Measurements from ENCODE around the gene SACM1L. TPM values are rescaled to one million over a fixed set of nuclear protein-coding genes. Genes with fewer than 3 reads are reported as not detected.

Gene SACM1L
- total and polyA plus RNA-seq, 4 donors: 12.2 to 35.5 (median 20.5) TPM

DNA sequence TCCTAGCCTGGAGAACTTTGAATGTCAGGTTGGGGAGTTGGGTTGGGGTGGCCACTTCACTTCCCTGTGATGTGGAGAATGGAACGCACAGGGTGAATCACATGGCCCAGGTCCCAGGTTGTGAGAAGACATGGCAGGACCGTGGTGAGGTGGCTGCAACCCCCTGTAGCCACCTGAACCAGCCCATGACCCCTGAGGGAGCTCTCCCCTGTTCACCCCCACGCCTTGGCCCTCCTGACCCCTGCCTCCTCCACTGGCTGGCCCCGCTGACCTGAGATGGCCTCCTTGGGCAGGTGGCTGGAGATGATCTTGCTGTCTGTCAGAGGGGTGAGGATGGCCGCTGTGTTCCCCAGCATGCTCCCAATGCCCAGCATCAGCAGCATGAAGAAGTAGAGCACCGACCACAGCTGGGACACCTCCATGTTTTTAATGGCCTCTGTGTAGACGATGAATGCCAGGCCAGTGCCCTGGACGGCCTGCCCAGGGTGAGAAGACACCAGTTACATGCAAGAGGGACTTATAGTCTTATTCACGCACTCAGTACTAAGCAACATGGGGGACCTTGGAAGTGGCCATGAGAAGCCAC is 76.2 kb downstream of the SACM1L start:
- peak; percentile 9 for DNase-seq (ENCODE audit: low spot score)
- Histone ChIP-seq H3K36me3 (ENCODE audit: control insufficient read depth in 4 of 4, insufficient read depth in 3 of 4, low read depth in 1 of 4, low read length in 3 of 4) (no peaks in the 10 kb centered on the region), H3K9me3 (ENCODE audit: control insufficient read depth in 4 of 4, low read length in 3 of 4) (no peaks in the 10 kb centered on the region), H3K4me1 (ENCODE audit: control insufficient read depth in 4 of 4, insufficient read depth in 4 of 4, low read length in 3 of 4) (peaks cover 0 to 14% (median 8%) of the 10 kb centered on the region in 4 donors), H3K4me3 (ENCODE audit: low read depth in 1 of 3, low read length in 3 of 3) (no peak overlapping the region), H3K27me3 (ENCODE audit: control insufficient read depth in 4 of 4, insufficient read depth in 4 of 4, low read length in 3 of 4) (no peaks in the 10 kb centered on the region), H3K9ac (ENCODE audit: low read depth in 1 of 2, low read length in 2 of 2) (no peak overlapping the region), H3K27ac (ENCODE audit: low read depth in 1 of 2, low read length in 2 of 2) (no peak overlapping the region)
- TF ChIP-seq HNF4G (IDR thresholded peaks at IDR 0.05): no peak
- no peak for TF ChIP-seq FOXA1 (IDR thresholded peaks at IDR 0.05)
- TF ChIP-seq RXRA (IDR thresholded peaks at IDR 0.05): no peak
- TF ChIP-seq, protein P1, sequence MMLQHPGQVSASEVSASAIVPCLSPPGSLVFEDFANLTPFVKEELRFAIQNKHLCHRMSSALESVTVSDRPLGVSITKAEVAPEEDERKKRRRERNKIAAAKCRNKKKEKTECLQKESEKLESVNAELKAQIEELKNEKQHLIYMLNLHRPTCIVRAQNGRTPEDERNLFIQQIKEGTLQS (IDR thresholded peaks at IDR 0.05): no peak
- TF ChIP-seq, protein P2, sequence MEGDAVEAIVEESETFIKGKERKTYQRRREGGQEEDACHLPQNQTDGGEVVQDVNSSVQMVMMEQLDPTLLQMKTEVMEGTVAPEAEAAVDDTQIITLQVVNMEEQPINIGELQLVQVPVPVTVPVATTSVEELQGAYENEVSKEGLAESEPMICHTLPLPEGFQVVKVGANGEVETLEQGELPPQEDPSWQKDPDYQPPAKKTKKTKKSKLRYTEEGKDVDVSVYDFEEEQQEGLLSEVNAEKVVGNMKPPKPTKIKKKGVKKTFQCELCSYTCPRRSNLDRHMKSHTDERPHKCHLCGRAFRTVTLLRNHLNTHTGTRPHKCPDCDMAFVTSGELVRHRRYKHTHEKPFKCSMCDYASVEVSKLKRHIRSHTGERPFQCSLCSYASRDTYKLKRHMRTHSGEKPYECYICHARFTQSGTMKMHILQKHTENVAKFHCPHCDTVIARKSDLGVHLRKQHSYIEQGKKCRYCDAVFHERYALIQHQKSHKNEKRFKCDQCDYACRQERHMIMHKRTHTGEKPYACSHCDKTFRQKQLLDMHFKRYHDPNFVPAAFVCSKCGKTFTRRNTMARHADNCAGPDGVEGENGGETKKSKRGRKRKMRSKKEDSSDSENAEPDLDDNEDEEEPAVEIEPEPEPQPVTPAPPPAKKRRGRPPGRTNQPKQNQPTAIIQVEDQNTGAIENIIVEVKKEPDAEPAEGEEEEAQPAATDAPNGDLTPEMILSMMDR (IDR thresholded peaks at IDR 0.05; ENCODE audit: low read depth, low read length, missing input control): no peak
- TF ChIP-seq JUND (IDR thresholded peaks at IDR 0.05): no peak
- TF ChIP-seq, protein P3, sequence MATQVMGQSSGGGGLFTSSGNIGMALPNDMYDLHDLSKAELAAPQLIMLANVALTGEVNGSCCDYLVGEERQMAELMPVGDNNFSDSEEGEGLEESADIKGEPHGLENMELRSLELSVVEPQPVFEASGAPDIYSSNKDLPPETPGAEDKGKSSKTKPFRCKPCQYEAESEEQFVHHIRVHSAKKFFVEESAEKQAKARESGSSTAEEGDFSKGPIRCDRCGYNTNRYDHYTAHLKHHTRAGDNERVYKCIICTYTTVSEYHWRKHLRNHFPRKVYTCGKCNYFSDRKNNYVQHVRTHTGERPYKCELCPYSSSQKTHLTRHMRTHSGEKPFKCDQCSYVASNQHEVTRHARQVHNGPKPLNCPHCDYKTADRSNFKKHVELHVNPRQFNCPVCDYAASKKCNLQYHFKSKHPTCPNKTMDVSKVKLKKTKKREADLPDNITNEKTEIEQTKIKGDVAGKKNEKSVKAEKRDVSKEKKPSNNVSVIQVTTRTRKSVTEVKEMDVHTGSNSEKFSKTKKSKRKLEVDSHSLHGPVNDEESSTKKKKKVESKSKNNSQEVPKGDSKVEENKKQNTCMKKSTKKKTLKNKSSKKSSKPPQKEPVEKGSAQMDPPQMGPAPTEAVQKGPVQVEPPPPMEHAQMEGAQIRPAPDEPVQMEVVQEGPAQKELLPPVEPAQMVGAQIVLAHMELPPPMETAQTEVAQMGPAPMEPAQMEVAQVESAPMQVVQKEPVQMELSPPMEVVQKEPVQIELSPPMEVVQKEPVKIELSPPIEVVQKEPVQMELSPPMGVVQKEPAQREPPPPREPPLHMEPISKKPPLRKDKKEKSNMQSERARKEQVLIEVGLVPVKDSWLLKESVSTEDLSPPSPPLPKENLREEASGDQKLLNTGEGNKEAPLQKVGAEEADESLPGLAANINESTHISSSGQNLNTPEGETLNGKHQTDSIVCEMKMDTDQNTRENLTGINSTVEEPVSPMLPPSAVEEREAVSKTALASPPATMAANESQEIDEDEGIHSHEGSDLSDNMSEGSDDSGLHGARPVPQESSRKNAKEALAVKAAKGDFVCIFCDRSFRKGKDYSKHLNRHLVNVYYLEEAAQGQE (IDR thresholded peaks at IDR 0.05): no peak
- WGBS: 91% methylated on average over 9 of the region's 9 CpGs

DNA sequence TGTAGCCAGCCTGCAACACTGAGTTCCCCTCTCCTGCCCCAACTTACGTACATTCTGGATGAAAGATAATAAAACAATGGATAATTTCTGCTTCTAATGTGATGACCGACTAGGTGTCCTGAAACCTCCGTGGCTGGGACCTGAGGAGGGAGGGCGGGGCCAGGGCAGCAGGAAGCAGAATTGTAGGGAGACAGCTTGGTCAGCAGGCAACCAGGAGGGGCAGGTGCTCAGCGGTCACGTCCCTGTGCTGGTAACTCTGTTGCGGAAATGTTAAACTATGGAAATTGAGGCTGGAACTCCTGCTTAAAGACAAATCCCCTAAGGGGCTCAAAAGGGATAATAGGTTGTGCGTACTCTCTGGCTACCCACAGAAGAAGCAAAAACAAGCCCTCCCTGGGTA is 76.8 kb downstream of the SACM1L start:
- TF ChIP-seq FOXA1 (IDR thresholded peaks at IDR 0.05): no peak
- TF ChIP-seq RAD21 (IDR thresholded peaks at IDR 0.05): no peak
- no peak for TF ChIP-seq EGR1 (IDR thresholded peaks at IDR 0.05; ENCODE audit: low read depth in 2 of 2)
- TF ChIP-seq, protein P1 (IDR thresholded peaks at IDR 0.05): no peak
- no peak for TF ChIP-seq TAF1 (conservative IDR thresholded peaks at IDR 0.05)
- no peak for TF ChIP-seq HNF4A (conservative IDR thresholded peaks at IDR 0.05)
- no peak for TF ChIP-seq NR2F2 (IDR thresholded peaks at IDR 0.05)
- TF ChIP-seq, protein P4, sequence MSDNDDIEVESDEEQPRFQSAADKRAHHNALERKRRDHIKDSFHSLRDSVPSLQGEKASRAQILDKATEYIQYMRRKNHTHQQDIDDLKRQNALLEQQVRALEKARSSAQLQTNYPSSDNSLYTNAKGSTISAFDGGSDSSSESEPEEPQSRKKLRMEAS (IDR thresholded peaks at IDR 0.05): no peak
- no peak for TF ChIP-seq GABPA (IDR thresholded peaks at IDR 0.05 in 1 of 2, conservative IDR thresholded peaks at IDR 0.05 in 1 of 2)
- no peak for TF ChIP-seq SP1 (IDR thresholded peaks at IDR 0.05)
- no peak for TF ChIP-seq RXRA (IDR thresholded peaks at IDR 0.05)
- TF ChIP-seq, protein P3 (IDR thresholded peaks at IDR 0.05): no peak
- TF ChIP-seq JUND (IDR thresholded peaks at IDR 0.05): no peak
- TF ChIP-seq, protein P2 (IDR thresholded peaks at IDR 0.05; ENCODE audit: low read depth, low read length, missing input control): no peak
- TF ChIP-seq, protein P5, sequence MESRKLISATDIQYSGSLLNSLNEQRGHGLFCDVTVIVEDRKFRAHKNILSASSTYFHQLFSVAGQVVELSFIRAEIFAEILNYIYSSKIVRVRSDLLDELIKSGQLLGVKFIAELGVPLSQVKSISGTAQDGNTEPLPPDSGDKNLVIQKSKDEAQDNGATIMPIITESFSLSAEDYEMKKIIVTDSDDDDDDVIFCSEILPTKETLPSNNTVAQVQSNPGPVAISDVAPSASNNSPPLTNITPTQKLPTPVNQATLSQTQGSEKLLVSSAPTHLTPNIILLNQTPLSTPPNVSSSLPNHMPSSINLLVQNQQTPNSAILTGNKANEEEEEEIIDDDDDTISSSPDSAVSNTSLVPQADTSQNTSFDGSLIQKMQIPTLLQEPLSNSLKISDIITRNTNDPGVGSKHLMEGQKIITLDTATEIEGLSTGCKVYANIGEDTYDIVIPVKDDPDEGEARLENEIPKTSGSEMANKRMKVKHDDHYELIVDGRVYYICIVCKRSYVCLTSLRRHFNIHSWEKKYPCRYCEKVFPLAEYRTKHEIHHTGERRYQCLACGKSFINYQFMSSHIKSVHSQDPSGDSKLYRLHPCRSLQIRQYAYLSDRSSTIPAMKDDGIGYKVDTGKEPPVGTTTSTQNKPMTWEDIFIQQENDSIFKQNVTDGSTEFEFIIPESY (IDR thresholded peaks at IDR 0.05): no peak
- H3K4me1 ChIP-seq (ENCODE audit: control insufficient read depth in 4 of 4, insufficient read depth in 4 of 4, low read length in 3 of 4): peaks cover 0 to 14% (median 8%) of the 10 kb centered on the region in 4 donors

More for the DNA sequence above, 76.8 kb downstream of the SACM1L start:
- Histone ChIP-seq H3K27ac (ENCODE audit: low read depth in 1 of 2, low read length in 2 of 2) (no peak overlapping the region), H3K9me3 (ENCODE audit: control insufficient read depth in 4 of 4, low read length in 3 of 4) (no peaks in the 10 kb centered on the region), H3K36me3 (ENCODE audit: control insufficient read depth in 4 of 4, insufficient read depth in 3 of 4, low read depth in 1 of 4, low read length in 3 of 4) (no peaks in the 10 kb centered on the region), H3K4me3 (ENCODE audit: low read depth in 1 of 3, low read length in 3 of 3) (no peak overlapping the region), H3K9ac (ENCODE audit: low read depth in 1 of 2, low read length in 2 of 2) (no peak overlapping the region), H3K27me3 (ENCODE audit: control insufficient read depth in 4 of 4, insufficient read depth in 4 of 4, low read length in 3 of 4) (no peaks in the 10 kb centered on the region)
- WGBS: 88% methylated on average over 8 of the region's 8 CpGs
- peak; percentile 19 for DNase-seq (ENCODE audit: low spot score)

Data from liver (tissue), 9 donors.